GM21576 (cell line): Measurements from ENCODE around the gene PIK3CD.

Experiments
- ATAC-seq: cut with Tn5 transposase; IDR thresholded peaks from one replicate; pipeline ENCODE4 v1.9.1; 2021; ENCODE audit warnings: mild to moderate bottlenecking, moderate library complexity; ENCODE audit not compliant: unreplicated experiment

Gene PIK3CD

DNA sequence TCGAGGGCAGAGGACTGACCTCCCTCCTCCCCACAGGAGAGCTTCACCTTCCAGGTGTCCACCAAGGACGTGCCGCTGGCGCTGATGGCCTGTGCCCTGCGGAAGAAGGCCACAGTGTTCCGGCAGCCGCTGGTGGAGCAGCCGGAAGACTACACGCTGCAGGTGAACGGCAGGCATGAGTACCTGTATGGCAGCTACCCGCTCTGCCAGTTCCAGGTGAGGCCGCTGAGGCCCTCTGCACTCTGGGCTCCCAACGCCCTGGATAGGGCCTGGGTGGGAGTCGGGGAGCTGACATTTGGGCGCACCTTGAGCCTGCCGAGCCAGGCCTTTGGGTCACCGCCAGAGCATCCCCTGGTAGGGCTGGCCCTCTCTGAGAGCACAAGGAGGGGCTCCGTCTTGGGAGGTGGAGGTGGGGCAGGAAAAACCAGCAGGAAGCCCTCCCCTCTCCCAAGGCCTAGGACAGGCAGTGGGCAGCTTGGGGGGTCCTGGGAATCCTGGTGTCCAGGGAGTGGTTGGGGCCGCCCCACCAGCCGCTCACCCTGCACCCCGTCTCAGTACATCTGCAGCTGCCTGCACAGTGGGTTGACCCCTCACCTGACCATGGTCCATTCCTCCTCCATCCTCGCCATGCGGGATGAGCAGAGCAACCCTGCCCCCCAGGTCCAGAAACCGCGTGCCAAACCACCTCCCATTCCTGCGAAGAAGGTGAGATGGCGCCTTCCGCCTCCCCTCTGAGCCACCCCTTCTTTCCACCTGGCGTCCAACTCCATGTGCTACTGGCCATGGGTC lies 65.1 kb downstream of the PIK3CD start:
- ATAC-seq = no peak

- no peak for ATAC-seq
Measured at GRCh38 chr1:9717193-9718005, 65.9 kb downstream of the PIK3CD start.

GRCh38 chr1:9718006-9718680 lies 66.6 kb downstream of the PIK3CD start:
- no peak for ATAC-seq

- no peak for ATAC-seq
Measured at GRCh38 chr1:9719978-9720722, 68.6 kb downstream of the PIK3CD start.

GRCh38 chr1:9720785-9721605 lies 69.5 kb downstream of the PIK3CD start:
- ATAC-seq = no peak

- no peak for ATAC-seq
Measured at GRCh38 chr1:9721606-9722377, 70.3 kb downstream of the PIK3CD start.

- ATAC-seq = no peak
Measured at GRCh38 chr1:9722378-9722749, 70.8 kb downstream of the PIK3CD start.

DNA sequence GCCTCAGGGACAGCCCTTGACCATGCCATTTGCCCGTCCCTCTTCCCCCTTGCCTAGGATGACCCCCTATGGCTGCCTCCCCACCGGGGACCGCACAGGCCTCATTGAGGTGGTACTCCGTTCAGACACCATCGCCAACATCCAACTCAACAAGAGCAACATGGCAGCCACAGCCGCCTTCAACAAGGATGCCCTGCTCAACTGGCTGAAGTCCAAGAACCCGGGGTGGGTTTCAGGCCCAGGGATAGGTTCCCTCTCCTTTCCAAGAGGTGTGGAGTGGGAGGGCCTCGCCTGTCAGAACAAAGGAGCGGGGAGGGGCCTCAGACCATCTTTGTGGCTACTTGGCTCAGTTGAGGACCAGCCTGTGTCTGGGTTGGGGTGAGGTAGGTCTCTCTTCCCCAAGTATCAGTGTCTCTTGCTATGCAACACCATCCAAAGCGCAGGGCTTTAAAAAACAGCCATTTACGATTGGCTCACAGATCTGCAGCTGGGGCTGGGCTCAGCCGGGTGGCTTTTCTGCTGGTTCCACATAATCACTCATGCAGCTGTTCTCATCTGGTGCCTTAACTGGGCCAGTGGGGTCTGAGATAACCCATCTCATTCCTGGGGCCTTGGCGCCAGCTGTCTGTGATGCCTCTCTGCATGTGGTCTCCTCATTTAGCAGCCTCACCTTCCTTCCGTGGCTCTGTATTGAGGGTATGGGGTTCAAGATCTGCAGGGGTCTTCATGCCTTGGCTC lies 71.7 kb downstream of the PIK3CD start:
- ATAC-seq = no peak

GRCh38 chr1:9723926-9724325 lies 72.4 kb downstream of the PIK3CD start:
- no peak for ATAC-seq

GRCh38 chr1:9724706-9725476 lies 73.4 kb downstream of the PIK3CD start:
- no peak for ATAC-seq

DNA sequence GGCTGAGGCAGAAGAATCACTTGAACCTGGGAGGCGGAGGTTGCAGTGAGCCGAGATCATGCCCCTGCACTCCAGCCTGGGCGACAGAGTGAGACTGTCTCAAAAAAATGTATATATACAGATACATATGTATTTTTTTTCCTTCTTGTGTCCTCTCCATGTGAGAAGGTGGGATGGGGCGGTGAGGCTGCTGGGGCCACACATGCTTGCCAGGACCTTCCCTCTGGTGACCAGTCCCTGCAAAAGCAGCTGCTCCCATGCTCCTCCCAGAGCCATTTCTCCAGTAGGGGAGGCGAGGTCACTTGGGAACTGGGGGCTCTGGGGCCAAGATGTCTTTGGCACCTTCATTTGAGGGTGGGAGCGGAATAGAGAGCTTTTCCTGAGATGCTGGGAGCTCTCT lies 74.9 kb downstream of the PIK3CD start:
- no peak for ATAC-seq

- ATAC-seq = no peak
Measured at GRCh38 chr1:9726905-9727595, 75.5 kb downstream of the PIK3CD start.

- ATAC-seq = no peak
Measured at GRCh38 chr1:9728451-9729295, 77.1 kb downstream of the PIK3CD start.

DNA sequence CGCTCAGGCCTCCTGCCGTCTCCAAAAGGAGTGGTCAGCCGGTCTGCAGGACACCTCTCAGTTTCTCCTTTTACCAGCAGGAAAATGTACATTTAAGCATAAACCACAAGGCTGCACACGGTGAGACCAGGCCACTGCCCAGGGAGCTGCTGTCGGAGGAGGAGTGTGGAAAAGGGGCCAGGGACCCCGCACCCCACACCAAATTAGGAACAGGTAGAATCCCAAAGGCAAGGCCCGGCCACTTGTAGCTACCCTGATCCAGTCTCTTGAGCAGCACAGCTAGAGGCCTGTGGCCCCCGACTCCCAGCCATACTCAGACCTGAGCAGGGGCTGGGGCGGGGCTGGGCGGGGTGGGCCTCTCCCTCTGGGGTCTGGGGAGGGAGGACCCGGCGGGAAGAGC lies 78.0 kb downstream of the PIK3CD start:
- ATAC-seq = no peak

DNA sequence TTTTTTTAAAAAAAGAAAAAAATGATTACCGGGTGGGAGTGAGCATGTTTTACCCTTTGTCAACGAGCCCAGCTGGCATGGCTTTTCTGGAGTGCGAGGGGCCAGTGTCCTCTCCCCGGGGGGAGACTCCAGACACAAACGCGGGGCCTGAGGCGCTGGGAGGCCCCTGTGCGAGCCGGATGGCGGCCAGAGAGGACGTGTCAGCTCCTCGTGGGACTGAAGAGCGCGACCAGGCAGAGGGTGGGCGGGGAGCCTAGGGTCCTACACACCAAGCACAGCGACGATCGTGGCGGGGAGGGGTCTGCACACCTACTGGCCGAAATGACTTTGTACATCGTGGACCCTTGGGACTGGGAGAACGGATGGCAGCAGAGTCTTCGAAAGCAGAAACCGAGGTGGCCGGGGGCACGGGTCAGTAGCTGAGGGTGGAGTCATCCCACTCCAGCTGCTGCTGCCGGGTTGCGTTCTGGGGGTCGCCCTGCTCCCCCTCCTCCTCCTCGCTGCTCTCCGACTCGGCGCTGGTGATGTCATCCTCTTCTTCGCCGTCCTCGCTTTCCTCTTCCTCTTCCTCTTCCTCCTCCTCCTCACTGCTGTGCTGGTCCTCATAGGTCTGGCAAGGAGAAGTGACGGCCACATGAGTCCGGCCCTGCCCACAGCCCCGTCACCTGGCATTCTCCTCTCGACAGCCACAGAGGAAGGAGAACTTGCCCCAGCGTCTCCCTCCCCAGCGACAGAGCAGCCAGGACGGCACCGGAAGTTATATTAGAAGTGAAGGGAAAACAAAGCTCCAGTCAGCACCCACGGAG lies 78.8 kb downstream of the PIK3CD start:
- no peak for ATAC-seq
